ENCODE data around the gene PTPRM.
"Not testable (repeated sequence)": the region's sequence is repeated elsewhere in the genome, so short reads cannot be mapped to it uniquely, and the experiment has no call there.

PTPRM gene

DNA sequence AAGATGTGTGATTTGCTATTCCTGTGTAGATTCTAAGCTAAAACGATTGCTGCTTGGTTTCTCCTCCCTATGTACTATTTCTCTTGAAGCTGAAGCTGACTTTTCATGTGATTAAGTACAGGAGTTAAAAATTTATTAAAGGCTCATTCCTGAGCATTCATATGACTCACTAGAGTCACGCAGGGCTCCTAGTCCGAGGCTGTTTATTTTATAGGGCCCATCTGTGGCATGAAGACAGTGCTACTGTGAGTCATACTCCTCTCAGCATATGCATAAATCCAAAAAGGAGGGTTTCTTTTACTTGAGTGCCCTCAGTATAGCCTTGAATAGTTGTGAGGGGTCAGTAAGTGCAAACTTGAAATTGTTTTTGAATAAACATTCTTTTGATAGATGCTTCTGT is 378.8 kb downstream of the PTPRM start:
- DNase-seq (ENCODE audit: low read depth in 2 of 2) = no peak

- no peak for DNase-seq (ENCODE audit: low read depth in 2 of 2)
Measured at GRCh38 chr18:7946734-7947377, 379.7 kb downstream of the PTPRM start.

- no peak for DNase-seq (ENCODE audit: low read depth in 2 of 2)
Measured at GRCh38 chr18:7950380-7951136, 383.4 kb downstream of the PTPRM start.

DNA sequence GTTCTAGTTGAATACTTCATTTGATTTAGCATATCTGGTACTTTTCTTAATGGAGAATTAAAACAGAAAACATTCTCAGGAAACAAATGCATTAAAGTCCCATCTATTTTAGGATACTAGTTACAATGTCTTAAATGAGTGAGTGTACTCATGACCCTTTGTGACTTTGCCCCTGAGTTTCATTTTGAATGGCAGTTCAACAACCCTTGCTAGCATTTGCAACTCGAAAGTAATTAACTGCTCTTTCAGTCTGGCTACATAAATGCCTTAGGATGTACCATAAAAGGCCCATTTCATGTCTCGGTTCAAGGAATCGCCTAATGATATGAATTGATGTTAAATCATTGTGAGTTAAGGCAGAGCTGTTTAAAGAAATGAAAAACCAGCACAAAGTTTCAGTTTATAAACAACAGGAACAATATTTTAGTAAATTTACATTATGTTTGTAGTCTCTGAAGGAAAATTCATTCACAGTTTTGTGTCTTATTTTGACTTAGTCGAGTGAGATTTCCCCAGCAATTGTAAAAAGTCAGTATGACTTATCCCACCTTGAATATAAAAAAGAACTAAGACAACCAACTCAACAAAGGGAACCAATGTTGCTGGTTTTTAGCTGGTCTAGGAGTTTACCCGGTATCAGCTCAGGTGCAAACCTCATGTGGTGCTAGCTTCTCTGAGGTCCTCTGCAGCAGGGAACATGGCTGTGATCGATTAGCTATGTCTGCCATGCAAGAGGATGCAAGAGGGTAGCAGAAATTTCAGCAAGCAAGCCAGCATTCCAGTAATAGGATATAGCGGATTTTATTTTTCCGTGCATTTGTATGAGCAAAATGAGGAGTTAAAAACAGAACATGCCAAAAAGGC is 386.2 kb downstream of the PTPRM start:
- DNase-seq (ENCODE audit: low read depth in 2 of 2) = no peak

DNA sequence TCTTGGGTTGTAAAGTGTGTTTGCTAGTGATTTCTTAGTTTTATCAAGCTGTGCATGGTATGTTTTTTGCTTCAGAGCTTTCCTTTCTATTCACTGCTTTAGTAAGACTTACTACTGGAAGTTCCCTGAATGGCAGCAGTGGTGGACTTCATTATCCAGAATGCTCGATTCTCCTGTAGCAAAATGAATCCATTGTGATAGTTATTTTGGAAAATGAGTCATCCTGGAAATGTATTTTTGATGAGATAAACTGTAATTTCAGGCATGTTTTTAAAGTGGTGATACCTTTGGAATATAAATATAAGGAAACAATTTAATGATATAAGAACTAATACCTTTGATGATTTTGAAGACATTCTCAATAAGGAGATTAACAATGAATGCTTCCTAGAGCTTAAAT is 387.1 kb downstream of the PTPRM start:
- no peak for DNase-seq (ENCODE audit: low read depth in 2 of 2)

GRCh38 chr18:7955175-7955574 is 388.1 kb downstream of the PTPRM start:
- DNase-seq (ENCODE audit: low read depth in 2 of 2) = no peak

GRCh38 chr18:7957297-7957696 is 390.2 kb downstream of the PTPRM start:
- no peak for DNase-seq (ENCODE audit: low read depth in 2 of 2)

- no peak for DNase-seq (ENCODE audit: low read depth in 2 of 2)
Measured at GRCh38 chr18:7958081-7958896, 391.2 kb downstream of the PTPRM start.

GRCh38 chr18:7958897-7959146 is 391.7 kb downstream of the PTPRM start:
- DNase-seq (ENCODE audit: low read depth in 2 of 2) = no peak

- not testable (repeated sequence) for DNase-seq (ENCODE audit: low read depth in 2 of 2)
Measured at GRCh38 chr18:7966682-7967081, 399.6 kb downstream of the PTPRM start.

- no peak for DNase-seq (ENCODE audit: low read depth in 2 of 2)
Measured at GRCh38 chr18:7974200-7974874, 407.2 kb downstream of the PTPRM start.

DNA sequence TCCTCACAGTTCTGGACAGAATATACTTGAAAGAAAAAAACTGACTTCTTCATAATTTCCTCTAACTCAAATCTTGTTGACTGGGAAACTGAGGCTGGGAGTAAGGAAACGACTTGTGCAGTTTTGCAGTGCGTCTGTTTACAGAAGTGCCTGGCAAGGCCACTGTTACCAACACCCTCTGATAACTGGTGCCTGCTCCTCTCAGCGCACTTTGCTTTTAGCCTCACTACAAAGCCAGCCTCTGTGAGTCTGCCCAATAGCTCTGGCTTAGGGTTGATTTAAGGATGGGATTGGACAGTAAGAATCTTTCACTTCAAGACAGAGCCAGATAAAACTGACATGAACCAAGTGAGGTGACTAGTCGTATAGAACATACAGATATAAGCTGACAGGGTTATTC is 410.8 kb downstream of the PTPRM start:
- no peak for DNase-seq (ENCODE audit: low read depth in 2 of 2)

DNA sequence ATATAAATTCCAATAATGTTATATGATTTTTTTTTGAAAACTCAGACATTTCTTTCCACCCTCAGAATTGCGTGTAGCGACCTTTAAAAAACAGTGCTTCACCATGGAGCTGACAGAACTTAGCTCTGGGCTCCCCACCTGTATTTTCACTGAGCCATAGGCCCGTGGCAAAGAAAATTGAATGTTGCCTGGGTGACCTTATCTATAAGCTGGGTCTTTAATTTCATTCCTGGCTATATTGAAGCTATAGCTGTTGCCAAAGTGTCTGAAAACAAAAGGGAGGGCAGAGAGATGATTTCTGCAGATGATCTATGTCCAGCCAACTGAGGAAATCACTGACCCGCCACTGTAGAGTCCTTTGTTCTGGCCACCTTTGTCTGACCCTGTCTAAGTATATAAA is 411.7 kb downstream of the PTPRM start:
- DNase-seq (ENCODE audit: low read depth in 2 of 2) = no peak

DNA sequence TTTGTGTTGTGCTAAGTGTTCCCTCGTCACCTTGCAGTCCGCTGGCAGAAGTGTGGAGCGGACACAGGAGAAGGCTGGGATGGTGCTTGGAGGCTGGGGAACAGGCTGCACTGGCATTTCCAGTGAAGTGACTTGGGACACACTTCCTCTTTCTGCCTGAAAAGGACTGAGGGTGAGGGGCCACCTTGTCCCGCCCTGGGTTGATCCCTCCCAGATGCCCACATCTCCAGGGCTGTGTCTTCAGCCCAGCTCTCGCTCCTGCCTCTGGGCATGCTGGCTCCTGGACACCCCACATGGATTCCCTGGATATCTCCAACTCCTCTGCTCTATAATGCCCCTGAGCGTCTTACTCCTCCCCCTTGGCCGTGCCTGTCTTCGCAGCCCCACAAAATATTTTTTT is 412.6 kb downstream of the PTPRM start:
- no peak for DNase-seq (ENCODE audit: low read depth in 2 of 2)

GRCh38 chr18:7980136-7980535 is 413.0 kb downstream of the PTPRM start:
- no peak for DNase-seq (ENCODE audit: low read depth in 2 of 2)

- DNase-seq (ENCODE audit: low read depth in 2 of 2) = no peak
Measured at GRCh38 chr18:7980656-7981055, 413.5 kb downstream of the PTPRM start.

DNA sequence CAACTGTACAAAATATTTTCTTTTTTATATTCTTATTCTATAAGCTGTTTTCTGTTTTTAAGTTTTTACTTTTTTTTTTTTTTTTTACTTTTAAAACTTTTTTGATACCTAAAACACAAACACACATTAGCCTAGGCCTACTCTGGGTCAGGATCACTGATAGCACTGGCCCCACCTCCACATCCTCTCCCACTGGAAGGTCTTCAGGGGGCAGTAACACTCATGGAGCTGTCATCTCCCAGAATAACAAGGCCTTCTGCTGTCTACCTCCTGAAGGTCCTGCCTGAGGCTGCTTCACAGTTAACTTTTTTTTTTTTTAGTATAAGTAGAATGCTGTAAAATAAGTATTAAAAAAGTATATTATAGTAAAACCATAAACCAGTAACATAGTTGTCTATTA is 415.1 kb downstream of the PTPRM start:
- DNase-seq (ENCODE audit: low read depth in 2 of 2) = no peak

- DNase-seq (ENCODE audit: low read depth in 2 of 2) = no peak
Measured at GRCh38 chr18:7987284-7987976, 420.3 kb downstream of the PTPRM start.

DNA sequence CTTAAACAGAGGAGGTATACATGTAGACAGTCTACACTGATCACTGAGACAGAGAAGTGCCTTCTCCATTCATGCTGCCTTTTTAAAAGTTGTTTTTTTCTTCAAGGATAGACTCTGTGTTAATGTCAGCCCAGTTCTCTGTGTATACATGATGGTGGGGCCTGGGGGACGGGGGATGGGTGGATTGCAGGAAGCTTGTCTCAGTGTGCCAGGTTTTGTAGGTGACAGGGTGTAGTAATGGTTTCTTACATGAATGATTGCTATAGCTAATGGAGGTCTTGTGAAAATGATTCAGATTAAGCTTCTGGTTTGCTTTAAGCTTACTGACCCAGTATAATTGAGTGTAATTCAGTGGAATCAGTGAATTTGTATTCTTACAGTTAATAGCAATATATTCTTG is 423.6 kb downstream of the PTPRM start:
- DNase-seq (ENCODE audit: low read depth in 2 of 2) = no peak

DNA sequence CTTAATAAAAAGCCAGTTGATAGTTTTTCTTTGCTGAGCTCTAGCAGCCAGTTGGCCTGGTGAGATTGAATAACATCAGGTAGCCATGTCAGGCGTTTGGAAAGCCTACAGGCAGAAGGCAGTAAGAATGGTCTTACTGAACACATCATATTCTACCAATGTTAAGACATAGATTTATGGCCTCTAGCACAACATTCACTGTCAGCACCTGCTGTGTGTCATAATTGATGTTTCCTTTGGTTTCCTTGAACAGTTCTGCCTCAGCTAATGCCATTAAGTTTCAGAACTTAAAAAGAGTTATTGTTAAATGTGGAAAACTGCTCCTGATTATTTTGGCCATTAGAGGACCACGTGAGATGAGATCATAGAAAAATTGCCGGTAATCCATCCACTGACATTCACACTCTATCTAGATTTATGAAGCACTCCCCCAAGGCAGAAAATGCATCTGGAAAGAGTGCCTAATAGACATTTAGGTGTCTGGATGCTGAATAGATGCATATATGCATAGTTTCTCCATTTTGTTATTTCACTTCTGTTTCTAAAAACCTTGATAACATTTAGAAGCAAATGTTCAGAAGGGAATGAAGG is 434.7 kb downstream of the PTPRM start:
- DNase-seq (ENCODE audit: low read depth in 2 of 2) = no peak
